GM12874 (cell line): Measurements from ENCODE around the gene OR10H4.

Source experiments
- CTCF ChIP-seq: IDR thresholded peaks from 2 replicates; pipeline ENCODE4 v1.5.1; 2011; ENCODE audit warnings: low read depth, mild to moderate bottlenecking, control low read depth, low read length, moderate library complexity; ENCODE audit not compliant: insufficient read depth

OR10H4 gene, protein sequence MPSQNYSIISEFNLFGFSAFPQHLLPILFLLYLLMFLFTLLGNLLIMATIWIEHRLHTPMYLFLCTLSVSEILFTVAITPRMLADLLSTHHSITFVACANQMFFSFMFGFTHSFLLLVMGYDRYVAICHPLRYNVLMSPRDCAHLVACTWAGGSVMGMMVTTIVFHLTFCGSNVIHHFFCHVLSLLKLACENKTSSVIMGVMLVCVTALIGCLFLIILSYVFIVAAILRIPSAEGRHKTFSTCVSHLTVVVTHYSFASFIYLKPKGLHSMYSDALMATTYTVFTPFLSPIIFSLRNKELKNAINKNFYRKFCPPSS

GRCh38 chr19:15948223-15949058, at the start of gene OR10H4:
OR10H4 (plus strand) TSS chr19:15949008; CDS start chr19:15949008, 0 bp downstream.
- TF ChIP-seq CTCF: no peak

DNA sequence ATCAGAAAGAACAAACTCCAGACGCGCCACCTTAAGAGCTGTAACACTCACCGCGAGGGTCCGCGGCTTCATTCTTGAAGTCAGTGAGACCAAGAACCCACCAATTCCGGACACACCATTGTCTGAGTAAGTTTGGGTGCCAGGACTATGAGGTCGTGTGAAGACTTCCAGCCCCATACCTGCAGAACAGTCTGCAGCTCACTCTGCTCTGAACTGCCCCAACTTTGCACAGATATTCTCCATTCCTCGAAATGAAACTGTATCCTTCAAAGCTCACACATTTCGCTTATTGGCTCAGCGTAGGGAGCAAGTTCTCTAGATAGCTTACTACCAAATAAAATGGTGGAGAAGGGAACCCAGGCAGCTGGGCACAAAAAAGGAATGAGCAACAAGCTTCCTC, 48.3 kb upstream of the OR10H4 start:
- TF ChIP-seq CTCF: no peak

DNA sequence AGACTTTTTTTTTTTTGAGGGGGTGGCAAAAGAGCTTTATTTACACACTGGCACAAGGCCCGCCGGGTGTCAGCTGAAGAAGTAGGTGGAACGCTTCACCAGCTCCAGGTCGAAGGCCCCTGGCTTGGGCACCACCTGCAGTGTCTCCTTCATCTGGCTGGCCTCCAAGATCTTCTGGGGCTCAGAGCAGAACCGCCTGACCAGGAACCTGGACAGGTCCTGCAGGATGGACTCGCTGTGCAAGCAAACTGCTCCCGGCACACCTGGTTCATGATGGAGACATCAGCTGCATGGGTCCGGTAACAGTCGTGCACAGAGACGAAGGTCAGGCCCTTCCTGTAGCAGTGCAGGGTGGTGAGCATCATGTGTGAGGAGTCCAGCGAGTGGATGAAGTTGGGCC, 46.6 kb upstream of the OR10H4 start:
- TF ChIP-seq CTCF: no peak

DNA sequence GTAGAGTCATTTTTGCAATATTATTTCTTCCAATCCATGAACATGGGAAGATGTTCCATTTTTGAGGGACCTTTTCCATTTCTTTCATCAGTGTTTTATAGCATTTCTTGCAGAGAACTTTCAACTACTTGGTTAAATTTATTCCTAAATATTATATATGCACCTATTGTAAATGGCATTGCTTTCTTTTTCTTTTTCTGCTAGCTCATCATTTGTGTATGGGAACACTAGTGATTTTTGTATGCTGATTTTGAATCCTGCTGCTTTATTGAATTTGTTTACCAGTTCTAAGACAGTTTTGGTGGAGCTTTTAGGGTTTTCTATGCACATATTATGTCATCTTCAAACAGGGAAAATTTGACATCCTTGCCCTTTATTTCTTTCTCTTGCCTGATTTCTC, 43.8 kb upstream of the OR10H4 start:
- TF ChIP-seq CTCF: no peak

GRCh38 chr19:15911599-15912235, 37.1 kb upstream of the OR10H4 start:
- no peak for TF ChIP-seq CTCF

DNA sequence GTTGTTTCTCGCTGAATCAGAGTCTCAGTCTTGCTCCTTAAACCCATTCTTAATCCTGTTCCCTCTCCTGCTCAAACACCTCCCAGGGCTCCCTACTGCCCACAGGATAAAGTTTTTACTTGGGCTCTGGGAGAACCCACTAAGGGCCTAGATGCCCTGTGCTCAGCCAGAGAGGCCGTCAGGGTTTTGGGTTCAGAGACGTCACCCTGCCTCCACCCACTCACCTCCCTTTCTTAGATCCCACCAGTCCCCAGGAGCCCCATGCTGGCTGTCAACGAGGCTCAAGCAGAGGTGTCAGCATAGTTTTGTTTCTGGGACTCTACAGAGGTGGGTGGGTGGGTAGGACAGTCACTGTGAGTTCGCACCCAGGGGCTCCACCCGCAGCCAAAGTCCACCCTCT, 35.4 kb upstream of the OR10H4 start:
- no peak for TF ChIP-seq CTCF

- TF ChIP-seq CTCF: no peak
Measured at GRCh38 chr19:15913830-15914229, 35.0 kb upstream of the OR10H4 start.
